ENCODE measurements around the gene RAD51B. TPM values are rescaled to one million over a fixed set of nuclear protein-coding genes. Genes with fewer than 3 reads are reported as not detected.

RAD51B gene
- total RNA-seq, 1 experiment from 2014 or later: 20.0 TPM

DNA sequence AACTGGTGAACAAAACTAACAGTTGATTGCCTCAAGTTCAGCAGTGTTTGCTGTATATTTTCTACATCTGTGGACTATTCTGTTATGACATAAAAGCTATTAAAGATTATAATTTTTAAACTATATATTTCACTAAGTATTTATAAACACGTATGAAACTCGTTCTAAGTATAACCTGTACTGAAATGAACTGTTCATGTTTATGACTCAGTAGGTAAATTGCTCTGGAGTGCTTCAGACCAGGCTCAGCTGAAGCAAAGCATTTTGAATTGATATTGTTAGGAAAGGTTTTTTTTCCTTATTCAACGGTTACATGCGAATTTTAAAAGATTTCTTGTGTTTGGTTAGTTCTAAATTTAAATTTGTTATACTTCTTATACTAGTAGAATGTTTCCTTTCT is 151.3 kb downstream of the RAD51B start:
- TF ChIP-seq EZH2 (IDR thresholded peaks at IDR 0.05): no peak
- no peak for TF ChIP-seq EGR1 (IDR thresholded peaks at IDR 0.05; ENCODE audit: low read depth)
- TF ChIP-seq, protein P1, sequence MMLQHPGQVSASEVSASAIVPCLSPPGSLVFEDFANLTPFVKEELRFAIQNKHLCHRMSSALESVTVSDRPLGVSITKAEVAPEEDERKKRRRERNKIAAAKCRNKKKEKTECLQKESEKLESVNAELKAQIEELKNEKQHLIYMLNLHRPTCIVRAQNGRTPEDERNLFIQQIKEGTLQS (IDR thresholded peaks at IDR 0.05): no peak
- TF ChIP-seq ZFX (IDR thresholded peaks at IDR 0.05): no peak
- no peak for TF ChIP-seq POLR2A (IDR thresholded peaks at IDR 0.05; ENCODE audit: borderline replicate concordance, extremely low read depth, insufficient read depth, insufficient read length)
- TF ChIP-seq EZH2phosphoT487 (IDR thresholded peaks at IDR 0.05; ENCODE audit: borderline replicate concordance): no peak
- TF ChIP-seq RAD21 (IDR thresholded peaks at IDR 0.05; ENCODE audit: low read depth): no peak
- TF ChIP-seq CBX3 (IDR thresholded peaks at IDR 0.05; ENCODE audit: low read depth): no peak
- TF ChIP-seq CEBPB (IDR thresholded peaks at IDR 0.05; ENCODE audit: low read depth): no peak
- TF ChIP-seq FOSL1 (IDR thresholded peaks at IDR 0.05; ENCODE audit: low read depth): no peak
- no peak for TF ChIP-seq ZNF274 (IDR thresholded peaks at IDR 0.05; ENCODE audit: low read depth, low read length)
- TF ChIP-seq JUND (IDR thresholded peaks at IDR 0.05): no peak
- TF ChIP-seq, protein P2, sequence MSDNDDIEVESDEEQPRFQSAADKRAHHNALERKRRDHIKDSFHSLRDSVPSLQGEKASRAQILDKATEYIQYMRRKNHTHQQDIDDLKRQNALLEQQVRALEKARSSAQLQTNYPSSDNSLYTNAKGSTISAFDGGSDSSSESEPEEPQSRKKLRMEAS (IDR thresholded peaks at IDR 0.05): no peak
- TF ChIP-seq SP1 (IDR thresholded peaks at IDR 0.05; ENCODE audit: low read depth): no peak
- TF ChIP-seq SRF (IDR thresholded peaks at IDR 0.05; ENCODE audit: low read depth): no peak
- TF ChIP-seq TCF7L2 (IDR thresholded peaks at IDR 0.05; ENCODE audit: borderline replicate concordance, extremely low read depth, insufficient read depth, insufficient read length): no peak
- no peak for TF ChIP-seq YY1 (IDR thresholded peaks at IDR 0.05; ENCODE audit: extremely low read depth, insufficient replicate concordance, low read depth, low read length)
- TF ChIP-seq, protein P3, sequence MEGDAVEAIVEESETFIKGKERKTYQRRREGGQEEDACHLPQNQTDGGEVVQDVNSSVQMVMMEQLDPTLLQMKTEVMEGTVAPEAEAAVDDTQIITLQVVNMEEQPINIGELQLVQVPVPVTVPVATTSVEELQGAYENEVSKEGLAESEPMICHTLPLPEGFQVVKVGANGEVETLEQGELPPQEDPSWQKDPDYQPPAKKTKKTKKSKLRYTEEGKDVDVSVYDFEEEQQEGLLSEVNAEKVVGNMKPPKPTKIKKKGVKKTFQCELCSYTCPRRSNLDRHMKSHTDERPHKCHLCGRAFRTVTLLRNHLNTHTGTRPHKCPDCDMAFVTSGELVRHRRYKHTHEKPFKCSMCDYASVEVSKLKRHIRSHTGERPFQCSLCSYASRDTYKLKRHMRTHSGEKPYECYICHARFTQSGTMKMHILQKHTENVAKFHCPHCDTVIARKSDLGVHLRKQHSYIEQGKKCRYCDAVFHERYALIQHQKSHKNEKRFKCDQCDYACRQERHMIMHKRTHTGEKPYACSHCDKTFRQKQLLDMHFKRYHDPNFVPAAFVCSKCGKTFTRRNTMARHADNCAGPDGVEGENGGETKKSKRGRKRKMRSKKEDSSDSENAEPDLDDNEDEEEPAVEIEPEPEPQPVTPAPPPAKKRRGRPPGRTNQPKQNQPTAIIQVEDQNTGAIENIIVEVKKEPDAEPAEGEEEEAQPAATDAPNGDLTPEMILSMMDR (IDR thresholded peaks at IDR 0.05 in 2 of 3, conservative IDR thresholded peaks at IDR 0.05 in 1 of 3; ENCODE audit: borderline replicate concordance in 1 of 3, insufficient read depth in 1 of 3, low read depth in 2 of 3, low read length in 2 of 3): no peak
- no peak for TF ChIP-seq ELF1 (IDR thresholded peaks at IDR 0.05; ENCODE audit: borderline replicate concordance, low read depth)
- H3K9me2 ChIP-seq (ENCODE audit: insufficient read depth): no peaks in the 10 kb centered on the region
- H3K27me3 ChIP-seq (ENCODE audit: insufficient read depth, low read length): no peaks in the 10 kb centered on the region
- no peak overlapping the region for H2AFZ ChIP-seq (ENCODE audit: low read depth, low read length, poor library complexity, severe bottlenecking)
- H3K79me2 ChIP-seq (ENCODE audit: insufficient read depth, low read length): no peaks in the 10 kb centered on the region
- no peaks in the 10 kb centered on the region for H4K20me1 ChIP-seq (ENCODE audit: insufficient read depth)
- H3K36me3 ChIP-seq (ENCODE audit: control insufficient read depth in 1 of 2, insufficient read depth in 2 of 2, low read length in 2 of 2): no peaks in the 10 kb centered on the region
- CTCF ChIA-PET: no interaction called here
- RAD21 ChIA-PET (ENCODE audit: low non-redundant PET in 1 of 2, low total read pairs in 2 of 2, uncharacterized antibody in 2 of 2, unreplicated experiment in 2 of 2): interaction anchor here in 1 of 2 experiments (0.6 kb wide), 1 partner anchor 117 kb away, joined by 4 read pairs; no protein-coding TSS in a partner anchor
- H3K4me1 ChIP-seq (ENCODE audit: control insufficient read depth in 1 of 2, insufficient read depth in 2 of 2, low read length in 2 of 2): peaks cover 0 to 30% of the 10 kb centered on the region in 2 experiments; a peak in 2 of 4 replicates
- H3K27ac ChIP-seq (ENCODE audit: low read depth, low read length): peak overlapping the region; percentile 83; the same call in 1 of the 2 replicates
- ATAC-seq: no peak
- DNase-seq (ENCODE audit: low read depth, low spot score): no peak
- H3K4me3 ChIP-seq (replicated peaks in 1 of 2; ENCODE audit: low read depth in 1 of 2, low read length in 2 of 2): no peak overlapping the region
- BruUV-seq (replicated peaks): no TSS peak
- H3K4me2 ChIP-seq (ENCODE audit: low read length): no peak overlapping the region
- H3K9me3 ChIP-seq (ENCODE audit: control insufficient read depth in 1 of 2, insufficient read depth in 1 of 2, low read depth in 1 of 2, low read length in 2 of 2): no peaks in the 10 kb centered on the region
- intact Hi-C loops (cut with micrococcal nuclease): no loop called here
- POLR2A ChIA-PET: no interaction called here
- no peak overlapping the region for H3K9ac ChIP-seq (ENCODE audit: low read length)

Measured in HCT116 (cell line).